ENCODE data around the gene SHPK.

SHPK gene

DNA sequence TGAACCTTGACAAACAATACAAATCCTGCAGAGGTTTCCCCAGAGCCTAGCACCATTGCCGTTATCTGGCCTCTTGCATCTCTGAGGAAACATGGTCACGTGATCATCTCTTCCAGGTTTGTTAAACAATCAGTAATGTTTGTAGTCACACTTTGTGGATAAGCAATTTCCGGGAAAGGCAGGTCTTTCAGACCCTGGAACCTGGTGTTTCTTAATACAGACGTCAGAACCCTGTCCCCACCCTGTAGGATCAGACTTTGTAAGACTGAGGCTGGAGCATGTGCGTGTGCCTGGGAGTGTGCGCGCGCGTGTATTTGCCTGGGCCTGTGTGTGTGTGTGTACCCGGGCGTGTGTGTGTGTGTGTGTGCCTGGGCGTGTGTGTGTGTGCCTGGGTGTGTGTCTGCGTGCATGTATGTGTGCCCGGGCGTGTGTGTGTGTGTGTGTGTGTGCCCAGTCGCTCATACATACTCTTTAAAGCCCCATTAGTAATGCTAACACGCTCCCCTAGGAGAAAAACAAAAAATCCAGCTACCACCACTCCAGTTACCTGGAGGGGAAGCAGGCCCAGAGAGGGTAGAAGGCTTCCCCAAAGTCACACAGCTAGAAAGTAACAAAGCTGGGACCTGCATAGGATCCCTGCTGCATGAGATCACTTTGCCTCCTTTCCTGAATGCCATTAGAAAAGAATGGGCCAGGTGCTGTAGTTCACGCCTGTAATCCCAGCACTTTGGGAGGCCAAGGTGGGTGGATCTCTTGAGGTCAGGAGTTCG is 5.9 kb upstream of the SHPK start:
- Histone ChIP-seq H3K9me3 (ENCODE audit: control insufficient read depth, low read length) (no peaks in the 10 kb centered on the region), H3K27ac (no peak overlapping the region), H3K27me3 (ENCODE audit: control insufficient read depth, insufficient read depth, low read length) (no peaks in the 10 kb centered on the region), H3K4me1 (peaks cover 5% of the 10 kb centered on the region), H3K4me3 (ENCODE audit: low read depth, low read length) (no peak overlapping the region), H3K9ac (no peak overlapping the region), H3K4me2 (ENCODE audit: low read length) (no peak overlapping the region), H2AFZ (no peak overlapping the region), H3K36me3 (ENCODE audit: control insufficient read depth, insufficient read depth, low read length) (no peaks in the 10 kb centered on the region), H3K79me2 (peaks cover 6% of the 10 kb centered on the region)
- TF ChIP-seq, protein P1, sequence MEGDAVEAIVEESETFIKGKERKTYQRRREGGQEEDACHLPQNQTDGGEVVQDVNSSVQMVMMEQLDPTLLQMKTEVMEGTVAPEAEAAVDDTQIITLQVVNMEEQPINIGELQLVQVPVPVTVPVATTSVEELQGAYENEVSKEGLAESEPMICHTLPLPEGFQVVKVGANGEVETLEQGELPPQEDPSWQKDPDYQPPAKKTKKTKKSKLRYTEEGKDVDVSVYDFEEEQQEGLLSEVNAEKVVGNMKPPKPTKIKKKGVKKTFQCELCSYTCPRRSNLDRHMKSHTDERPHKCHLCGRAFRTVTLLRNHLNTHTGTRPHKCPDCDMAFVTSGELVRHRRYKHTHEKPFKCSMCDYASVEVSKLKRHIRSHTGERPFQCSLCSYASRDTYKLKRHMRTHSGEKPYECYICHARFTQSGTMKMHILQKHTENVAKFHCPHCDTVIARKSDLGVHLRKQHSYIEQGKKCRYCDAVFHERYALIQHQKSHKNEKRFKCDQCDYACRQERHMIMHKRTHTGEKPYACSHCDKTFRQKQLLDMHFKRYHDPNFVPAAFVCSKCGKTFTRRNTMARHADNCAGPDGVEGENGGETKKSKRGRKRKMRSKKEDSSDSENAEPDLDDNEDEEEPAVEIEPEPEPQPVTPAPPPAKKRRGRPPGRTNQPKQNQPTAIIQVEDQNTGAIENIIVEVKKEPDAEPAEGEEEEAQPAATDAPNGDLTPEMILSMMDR (IDR thresholded peaks at IDR 0.05), result no peak

DNA sequence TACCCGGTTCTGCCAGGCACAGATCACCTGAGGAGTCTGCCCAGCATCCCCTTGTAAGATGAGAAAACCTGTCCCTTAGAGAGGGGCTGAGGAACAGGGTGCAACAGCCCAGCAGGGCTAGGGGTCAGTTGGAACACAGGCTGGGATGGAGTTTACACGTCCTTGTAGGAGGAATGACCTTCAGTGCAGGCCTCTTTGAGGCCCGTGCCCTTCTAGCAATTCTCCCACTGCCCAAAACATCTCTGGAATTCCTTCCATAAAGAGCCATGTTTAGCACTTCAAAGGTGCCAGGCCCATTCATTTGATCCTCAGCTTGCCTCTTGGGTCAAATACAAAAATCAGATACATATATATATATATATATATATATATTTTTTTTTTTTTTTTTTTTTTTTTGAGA is 5.0 kb upstream of the SHPK start:
- no peak overlapping the region for H3K9ac ChIP-seq
- no peak overlapping the region for H3K27ac ChIP-seq

GRCh38 chr17:3639981-3640596 is 4.0 kb upstream of the SHPK start:
- Histone ChIP-seq H3K9me3 (ENCODE audit: control insufficient read depth, low read length) (no peaks in the 10 kb centered on the region), H3K4me3 (ENCODE audit: low read depth, low read length) (no peak overlapping the region), H3K4me2 (ENCODE audit: low read length) (no peak overlapping the region), H2AFZ (no peak overlapping the region), H3K36me3 (ENCODE audit: control insufficient read depth, insufficient read depth, low read length) (no peaks in the 10 kb centered on the region), H3K27ac (no peak overlapping the region), H3K9ac (no peak overlapping the region), H3K4me1 (peaks cover 5% of the 10 kb centered on the region), H3K79me2 (peaks cover 13% of the 10 kb centered on the region), H3K27me3 (ENCODE audit: control insufficient read depth, insufficient read depth, low read length) (no peaks in the 10 kb centered on the region)
- TF ChIP-seq, protein P1 (IDR thresholded peaks at IDR 0.05), result no peak

More for the DNA sequence above, 5.0 kb upstream of the SHPK start:
- no peaks in the 10 kb centered on the region for H3K36me3 ChIP-seq (ENCODE audit: control insufficient read depth, insufficient read depth, low read length)
- no peaks in the 10 kb centered on the region for H3K27me3 ChIP-seq (ENCODE audit: control insufficient read depth, insufficient read depth, low read length)
- H2AFZ ChIP-seq, result no peak overlapping the region
- TF ChIP-seq, protein P1 (IDR thresholded peaks at IDR 0.05), result no peak
- no peak overlapping the region for H3K4me2 ChIP-seq (ENCODE audit: low read length)
- H3K79me2 ChIP-seq, result peaks cover 7% of the 10 kb centered on the region
- H3K4me1 ChIP-seq, result peaks cover 5% of the 10 kb centered on the region
- no peak overlapping the region for H3K4me3 ChIP-seq (ENCODE audit: low read depth, low read length)
- no peaks in the 10 kb centered on the region for H3K9me3 ChIP-seq (ENCODE audit: control insufficient read depth, low read length)

- Histone ChIP-seq H3K36me3 (ENCODE audit: control insufficient read depth, insufficient read depth, low read length) (no peaks in the 10 kb centered on the region), H3K27me3 (ENCODE audit: control insufficient read depth, insufficient read depth, low read length) (no peaks in the 10 kb centered on the region), H3K4me1 (peaks cover 5% of the 10 kb centered on the region), H3K79me2 (peaks cover 16% of the 10 kb centered on the region), H3K27ac (peak overlapping the region; percentile 88), H3K4me2 (ENCODE audit: low read length) (peak overlapping the region; percentile 94), H3K9ac (no peak overlapping the region), H3K9me3 (ENCODE audit: control insufficient read depth, low read length) (no peaks in the 10 kb centered on the region), H2AFZ (peak overlapping the region; percentile 83), H3K4me3 (ENCODE audit: low read depth, low read length) (peak overlapping the region; percentile 90)
- TF ChIP-seq, protein P1 (IDR thresholded peaks at IDR 0.05), result no peak
These were observed 891 bp upstream of the SHPK start for GRCh38 chr17:3636908-3637373.

All from parathyroid adenoma (tissue), 2 donors.